SK-N-SH (cell line): ENCODE data around the gene CDH22.

Source experiments
- EP300 ChIP-seq, 2 experiments: IDR thresholded peaks; 2 replicates each; pipeline versions ENCODE4 v1.4.0 to v1.6.1; 2012; ENCODE audit warnings: borderline replicate concordance in 1 of 2, low read depth in 1 of 2, low read length in 1 of 2
- EZH2phosphoT487 ChIP-seq: fragments of 200-600 bp; sonication (generic); IDR thresholded peaks from 2 replicates; pipeline ENCODE4 v1.6.1; 2017; ENCODE audit warnings: low read depth, mixed run types, mild to moderate bottlenecking, antibody characterized with exemption, moderate library complexity, borderline replicate concordance
- GABPA ChIP-seq: IDR thresholded peaks from 2 replicates; pipeline ENCODE4 v1.4.0; 2012; ENCODE audit warnings: low read depth, mild to moderate bottlenecking
- MXI1 ChIP-seq: IDR thresholded peaks from 2 replicates; pipeline ENCODE4 v1.6.1; 2012; ENCODE audit warnings: mild to moderate bottlenecking, low read depth, low read length, improper control_type of control experiment
- POLR2AphosphoS5 ChIP-seq: IDR thresholded peaks from 2 replicates; pipeline ENCODE4 v1.6.1; 2012; ENCODE audit warnings: low read depth, low read length
- TAF1 ChIP-seq: IDR thresholded peaks from 2 replicates; pipeline ENCODE4 v1.6.1; 2012; ENCODE audit warnings: low read depth, mild to moderate bottlenecking, low read length, moderate library complexity, borderline replicate concordance
- TEAD4 ChIP-seq: IDR thresholded peaks from 2 replicates; pipeline ENCODE4 v1.4.0; 2012; ENCODE audit warnings: mild to moderate bottlenecking, borderline replicate concordance; ENCODE audit not compliant: insufficient read depth
- TF ChIP-seq, protein P1 (sequence below): fragments of 200-600 bp; sonication (generic); IDR thresholded peaks from 2 replicates; pipeline ENCODE4 v1.6.1; 2017; ENCODE audit warnings: antibody characterized with exemption, mild to moderate bottlenecking, moderate library complexity
- TF ChIP-seq, protein P2 (sequence below): IDR thresholded peaks from 2 replicates; pipeline ENCODE4 v1.4.0; 2012; ENCODE audit warnings: low read depth, borderline replicate concordance

DNA sequence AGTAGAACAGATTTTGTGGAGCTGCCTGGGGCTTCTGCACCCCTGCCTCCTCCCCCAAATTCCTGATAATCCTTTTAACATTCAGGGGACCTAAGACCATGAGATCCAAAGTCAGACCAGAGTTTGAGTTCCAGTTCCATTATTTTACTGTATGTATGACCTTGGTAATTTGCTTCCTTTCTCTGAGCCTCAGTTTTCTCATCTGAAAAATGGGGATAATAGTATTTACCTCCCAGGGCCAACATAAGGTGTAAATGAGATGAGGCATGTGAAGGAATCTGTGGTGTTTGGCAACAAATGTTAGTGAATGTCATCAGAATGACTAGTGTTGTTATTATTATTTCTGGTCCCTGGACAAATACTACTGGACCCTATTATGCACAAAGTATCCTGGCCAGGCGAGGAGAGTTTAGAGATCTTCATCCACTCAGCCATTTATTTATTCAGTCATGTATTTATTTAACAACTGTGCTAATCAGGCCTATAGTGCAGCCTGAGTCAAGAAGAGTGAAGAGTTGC lies 47.3 kb downstream of the CDH22 start:
- TF ChIP-seq, protein P1, sequence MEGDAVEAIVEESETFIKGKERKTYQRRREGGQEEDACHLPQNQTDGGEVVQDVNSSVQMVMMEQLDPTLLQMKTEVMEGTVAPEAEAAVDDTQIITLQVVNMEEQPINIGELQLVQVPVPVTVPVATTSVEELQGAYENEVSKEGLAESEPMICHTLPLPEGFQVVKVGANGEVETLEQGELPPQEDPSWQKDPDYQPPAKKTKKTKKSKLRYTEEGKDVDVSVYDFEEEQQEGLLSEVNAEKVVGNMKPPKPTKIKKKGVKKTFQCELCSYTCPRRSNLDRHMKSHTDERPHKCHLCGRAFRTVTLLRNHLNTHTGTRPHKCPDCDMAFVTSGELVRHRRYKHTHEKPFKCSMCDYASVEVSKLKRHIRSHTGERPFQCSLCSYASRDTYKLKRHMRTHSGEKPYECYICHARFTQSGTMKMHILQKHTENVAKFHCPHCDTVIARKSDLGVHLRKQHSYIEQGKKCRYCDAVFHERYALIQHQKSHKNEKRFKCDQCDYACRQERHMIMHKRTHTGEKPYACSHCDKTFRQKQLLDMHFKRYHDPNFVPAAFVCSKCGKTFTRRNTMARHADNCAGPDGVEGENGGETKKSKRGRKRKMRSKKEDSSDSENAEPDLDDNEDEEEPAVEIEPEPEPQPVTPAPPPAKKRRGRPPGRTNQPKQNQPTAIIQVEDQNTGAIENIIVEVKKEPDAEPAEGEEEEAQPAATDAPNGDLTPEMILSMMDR: no peak
- TF ChIP-seq EZH2phosphoT487: no peak
- TF ChIP-seq EP300 (IDR thresholded peaks at IDR 0.05; ENCODE audit: borderline replicate concordance in 1 of 2, low read depth in 1 of 2, low read length in 1 of 2): no peak
- no peak for TF ChIP-seq TAF1
- TF ChIP-seq TEAD4: no peak
- no peak for TF ChIP-seq GABPA
- TF ChIP-seq POLR2AphosphoS5: no peak
- TF ChIP-seq MXI1: no peak
- TF ChIP-seq, protein P2, sequence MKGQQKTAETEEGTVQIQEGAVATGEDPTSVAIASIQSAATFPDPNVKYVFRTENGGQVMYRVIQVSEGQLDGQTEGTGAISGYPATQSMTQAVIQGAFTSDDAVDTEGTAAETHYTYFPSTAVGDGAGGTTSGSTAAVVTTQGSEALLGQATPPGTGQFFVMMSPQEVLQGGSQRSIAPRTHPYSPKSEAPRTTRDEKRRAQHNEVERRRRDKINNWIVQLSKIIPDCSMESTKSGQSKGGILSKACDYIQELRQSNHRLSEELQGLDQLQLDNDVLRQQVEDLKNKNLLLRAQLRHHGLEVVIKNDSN: no peak
